GM19455 (cell line): ENCODE measurements around the gene MRPL41.
A peak's percentile ranks its signal among the peaks of the same experiment; 100 is the strongest.
"Not testable (repeated sequence)": the region's sequence is repeated elsewhere in the genome, so short reads cannot be mapped to it uniquely, and the experiment has no call there.

Experiments
- ATAC-seq: cut with Tn5 transposase; IDR thresholded peaks from one replicate; pipeline ENCODE4 v1.9.1; 2021; ENCODE audit not compliant: unreplicated experiment

The MRPL41 gene

DNA sequence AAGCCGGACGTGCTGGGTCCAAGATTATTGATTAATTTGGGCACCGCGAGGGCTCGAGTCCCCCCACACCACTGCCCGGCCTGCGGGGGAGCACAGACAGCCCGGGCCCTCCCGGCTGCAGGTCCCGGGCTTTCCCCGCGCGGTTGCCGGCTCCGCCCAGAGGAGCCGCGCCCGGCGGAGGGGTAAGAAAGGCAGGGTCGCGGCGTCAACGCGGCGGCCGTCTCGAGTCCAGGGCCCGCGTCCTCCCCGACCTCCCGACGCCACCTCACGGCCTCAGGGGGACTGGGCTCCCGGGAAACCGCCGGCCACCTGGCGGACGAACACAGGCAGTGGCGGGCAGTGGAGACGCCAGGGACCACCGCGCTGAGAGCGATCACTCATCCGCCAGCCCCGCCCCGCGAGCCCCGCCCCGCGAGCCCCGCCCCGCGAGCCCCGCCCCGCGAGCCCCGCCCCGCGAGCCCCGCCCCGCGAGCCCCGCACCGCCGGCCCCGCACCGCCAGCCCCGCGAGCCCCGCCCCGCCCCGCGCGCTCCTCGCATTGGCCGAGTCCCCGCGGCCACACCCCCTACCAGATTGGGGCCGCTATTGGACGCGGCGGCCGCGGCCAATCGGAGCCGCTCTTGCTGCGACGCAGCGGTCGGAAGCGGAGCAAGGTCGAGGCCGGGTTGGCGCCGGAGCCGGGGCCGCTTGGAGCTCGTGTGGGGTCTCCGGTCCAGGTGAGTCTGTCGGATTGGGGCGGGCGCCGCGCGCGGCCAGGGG is at the start of gene MRPL41:
MRPL41 (plus strand) TSS at position 616 of the 758 bp plus-strand sequence. CDS start 203 bp downstream, outside the sequence.
- ATAC-seq, result peak; percentile 69

GRCh38 chr9:137502008-137502911 is 49.4 kb upstream of the MRPL41 start:
- no peak for ATAC-seq

DNA sequence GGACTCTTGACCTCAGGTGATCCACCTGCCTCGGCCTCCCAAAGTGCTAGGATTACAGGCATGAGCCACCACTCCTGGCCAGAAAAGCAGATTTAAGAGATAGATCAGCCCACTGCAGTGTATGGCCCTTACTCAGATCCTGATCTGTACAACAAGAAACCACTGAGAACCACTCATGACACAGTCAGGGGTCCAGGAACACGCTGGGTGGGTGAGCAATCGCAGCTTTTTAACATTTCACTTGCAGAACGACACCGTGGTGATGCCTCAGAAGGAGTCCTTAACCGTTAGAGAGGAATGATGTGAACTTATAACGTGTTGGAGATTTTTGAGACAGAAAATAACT is 47.3 kb upstream of the MRPL41 start:
- no peak for ATAC-seq

DNA sequence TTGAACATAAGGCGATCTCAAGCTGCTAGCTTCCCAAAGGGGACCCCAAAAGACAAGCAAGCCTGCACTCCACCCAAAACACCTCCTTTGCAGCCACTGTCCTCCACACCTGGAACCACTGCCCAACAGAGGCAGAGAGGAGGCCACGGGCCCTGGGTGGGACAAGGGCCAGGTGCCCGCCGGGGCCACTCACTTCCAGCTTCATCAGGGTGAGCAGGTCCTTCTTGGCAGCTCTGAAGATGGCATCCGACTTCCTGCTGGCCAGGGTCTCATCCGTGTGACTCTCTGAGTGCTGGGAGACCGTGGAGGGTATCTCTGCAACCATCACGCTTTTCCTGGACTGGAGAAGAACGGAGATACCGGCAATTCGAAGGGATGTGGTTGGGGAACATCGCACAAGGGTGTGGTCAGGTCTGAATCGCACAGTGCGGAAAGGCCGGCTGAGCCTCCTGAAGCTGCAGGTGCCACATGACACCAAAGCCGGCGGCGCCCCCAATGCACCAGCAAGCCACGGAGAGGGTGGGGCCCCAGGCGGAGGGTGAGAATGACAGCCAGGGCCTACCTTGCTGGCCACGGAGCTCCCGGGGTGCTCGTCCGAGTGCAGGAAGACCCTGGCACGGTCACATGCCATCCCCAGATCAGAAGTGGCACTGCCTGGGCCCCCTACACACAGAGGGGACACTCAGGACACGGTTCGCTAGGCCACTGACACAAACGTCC is 46.1 kb upstream of the MRPL41 start:
- ATAC-seq, result no peak

- ATAC-seq, result no peak
Observed at GRCh38 chr9:137506274-137506673, 45.4 kb upstream of the MRPL41 start.

GRCh38 chr9:137506702-137507171 is 44.9 kb upstream of the MRPL41 start:
- no peak for ATAC-seq

DNA sequence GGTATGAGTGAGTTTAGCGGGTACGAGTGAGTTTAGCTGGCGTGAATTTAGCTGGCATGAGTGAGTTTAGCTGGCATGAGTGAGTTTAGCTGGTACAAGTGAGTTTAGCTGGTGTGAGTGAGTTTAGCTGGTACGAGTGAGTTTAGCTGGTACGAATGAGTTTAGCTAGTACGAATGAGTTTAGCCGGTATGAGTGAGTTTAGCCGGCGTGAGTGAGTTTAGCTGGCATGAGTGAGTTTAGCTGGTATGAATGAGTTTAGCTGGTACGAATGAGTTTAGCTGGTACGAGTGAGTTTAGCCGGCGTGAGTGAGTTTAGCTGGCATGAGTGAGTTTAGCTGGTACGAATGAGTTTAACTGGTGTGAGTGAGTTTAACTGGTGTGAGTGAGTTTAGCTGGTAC is 42.5 kb upstream of the MRPL41 start:
- no peak for ATAC-seq

GRCh38 chr9:137511126-137511525 is 40.6 kb upstream of the MRPL41 start:
- not testable (repeated sequence) for ATAC-seq

DNA sequence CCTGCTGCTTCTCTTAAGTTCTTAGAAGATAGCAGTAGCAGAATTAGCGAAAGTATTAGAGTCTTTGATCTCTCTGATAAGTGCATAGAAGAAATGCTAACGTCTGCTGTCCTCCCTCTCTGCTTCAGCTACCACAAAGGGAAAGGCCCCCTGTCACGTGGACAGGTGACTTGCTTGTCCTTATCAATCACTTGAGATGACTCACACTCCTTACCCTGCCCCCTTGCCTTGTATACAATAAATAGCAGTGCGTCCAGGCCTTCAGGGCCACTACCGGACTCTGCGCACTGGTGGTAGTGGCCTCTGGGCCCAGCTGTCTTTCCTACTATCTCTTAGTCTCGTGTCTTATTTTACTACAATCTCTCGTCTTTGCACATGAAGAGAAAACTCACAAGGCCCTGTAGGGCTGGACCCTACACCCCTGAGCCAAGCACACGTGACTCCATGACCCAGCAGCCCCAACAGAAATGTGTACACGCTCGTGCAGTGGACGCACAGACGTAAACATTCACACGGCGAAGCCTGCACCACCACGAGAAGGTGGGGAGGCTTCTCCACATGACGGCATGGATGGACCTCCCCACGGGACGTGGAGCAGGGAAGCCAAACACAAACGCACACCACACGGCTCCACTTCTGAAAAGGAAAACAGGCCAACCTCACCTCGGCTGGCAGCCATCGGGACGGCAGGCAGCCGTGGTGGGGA is 39.8 kb upstream of the MRPL41 start:
- ATAC-seq, result no peak

DNA sequence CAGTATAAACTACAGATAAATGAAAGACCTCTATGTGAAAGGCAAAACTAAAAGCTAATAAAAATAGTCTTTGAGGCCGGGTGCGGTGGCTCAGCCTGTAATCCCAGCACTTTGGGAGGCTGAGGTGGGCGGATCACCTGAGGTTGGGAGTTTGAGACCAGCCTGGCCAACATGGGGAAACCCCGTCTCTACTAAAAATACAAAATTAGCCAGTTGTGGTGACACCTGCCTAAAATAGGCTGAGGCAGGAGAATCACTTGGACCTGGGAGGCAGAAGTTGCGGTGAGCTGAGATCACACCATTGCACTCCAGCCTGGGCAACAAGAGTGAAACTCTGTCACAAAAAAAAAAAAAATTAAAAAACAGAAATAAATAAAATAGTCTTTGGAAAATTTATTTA is 38.5 kb upstream of the MRPL41 start:
- not testable (repeated sequence) for ATAC-seq

DNA sequence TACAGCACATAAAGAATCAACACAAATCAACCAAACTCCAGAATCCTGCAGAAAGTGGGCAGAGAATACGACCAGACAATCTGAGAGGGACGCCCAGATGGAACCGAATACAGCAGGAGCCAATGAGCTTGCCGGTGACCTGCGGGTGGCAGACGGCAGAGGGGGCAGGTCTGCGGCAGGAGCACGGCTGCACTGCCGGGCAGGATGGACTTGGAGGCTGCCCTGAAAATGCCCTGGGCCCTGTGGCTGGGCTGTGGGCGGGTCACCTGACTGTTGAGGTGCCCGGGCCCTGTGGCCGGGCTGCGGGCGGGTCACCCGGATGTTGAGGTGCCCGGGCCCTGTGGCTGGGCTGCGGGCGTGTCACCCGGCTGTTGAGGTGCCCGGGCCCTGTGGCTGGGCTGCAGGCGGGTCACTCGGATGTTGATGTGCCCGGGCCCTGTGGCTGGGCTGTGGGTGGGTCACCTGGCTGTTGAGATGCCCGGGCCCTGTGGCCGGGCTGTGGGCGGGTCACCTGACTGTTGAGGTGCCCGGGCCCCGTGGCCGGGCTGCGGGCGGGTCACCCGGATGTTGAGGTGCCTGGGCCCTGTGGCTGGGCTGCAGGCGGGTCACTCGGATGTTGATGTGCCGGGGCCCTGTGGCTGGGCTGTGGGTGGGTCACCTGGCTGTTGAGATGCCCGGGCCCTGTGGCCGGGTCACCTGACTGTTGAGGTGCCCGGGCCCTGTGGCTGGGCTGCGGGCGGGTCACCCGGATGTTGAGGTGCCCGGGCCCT is 37.7 kb upstream of the MRPL41 start:
- not testable (repeated sequence) for ATAC-seq

DNA sequence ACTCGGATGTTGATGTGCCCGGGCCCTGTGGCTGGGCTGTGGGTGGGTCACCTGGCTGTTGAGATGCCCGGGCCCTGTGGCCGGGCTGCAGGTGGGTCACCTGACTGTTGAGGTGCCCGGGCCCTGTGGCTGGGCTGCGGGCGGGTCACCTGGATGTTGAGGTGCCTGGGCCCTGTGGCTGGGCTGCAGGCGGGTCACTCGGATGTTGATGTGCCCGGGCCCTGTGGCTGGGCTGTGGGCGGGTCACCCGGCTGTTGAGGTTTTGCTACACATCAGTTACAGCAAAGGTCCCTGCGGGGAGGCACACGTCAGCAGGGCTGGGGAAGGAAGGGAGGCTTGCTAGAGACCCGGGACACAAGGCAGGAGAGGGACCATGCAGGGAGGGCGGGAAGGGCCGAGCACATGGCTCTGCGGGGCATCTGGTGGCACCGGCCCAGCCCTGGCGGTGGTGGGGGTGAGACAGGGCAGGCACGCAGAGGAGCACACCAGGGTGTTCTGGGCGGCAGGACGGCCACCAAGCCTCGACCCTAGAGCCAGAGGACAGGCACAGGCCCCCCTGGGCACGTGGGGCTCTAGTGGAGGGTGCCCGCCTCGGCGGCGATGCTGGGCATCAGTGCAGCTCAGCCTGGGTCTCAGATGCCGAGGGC is 36.9 kb upstream of the MRPL41 start:
- no peak for ATAC-seq

DNA sequence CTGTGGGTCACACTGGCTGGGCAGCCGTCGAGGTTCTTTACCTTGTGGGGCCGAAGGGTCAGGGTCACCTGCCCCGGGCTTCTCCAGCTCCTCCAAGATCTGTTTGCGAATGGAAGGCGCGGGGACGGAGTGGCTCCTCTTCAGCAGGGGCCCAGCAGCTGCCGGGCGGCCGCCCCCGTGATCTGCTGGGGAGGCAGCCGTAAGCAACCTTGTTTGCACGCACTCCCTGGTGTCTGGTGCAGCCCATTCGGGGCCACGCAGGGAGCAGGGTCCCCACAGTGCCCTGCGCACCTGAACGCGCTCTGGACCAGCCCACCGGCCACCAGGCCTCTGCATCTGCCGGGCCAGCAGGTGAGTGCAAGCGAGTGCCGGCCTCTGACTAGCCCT is 36.3 kb upstream of the MRPL41 start:
- ATAC-seq, result no peak

DNA sequence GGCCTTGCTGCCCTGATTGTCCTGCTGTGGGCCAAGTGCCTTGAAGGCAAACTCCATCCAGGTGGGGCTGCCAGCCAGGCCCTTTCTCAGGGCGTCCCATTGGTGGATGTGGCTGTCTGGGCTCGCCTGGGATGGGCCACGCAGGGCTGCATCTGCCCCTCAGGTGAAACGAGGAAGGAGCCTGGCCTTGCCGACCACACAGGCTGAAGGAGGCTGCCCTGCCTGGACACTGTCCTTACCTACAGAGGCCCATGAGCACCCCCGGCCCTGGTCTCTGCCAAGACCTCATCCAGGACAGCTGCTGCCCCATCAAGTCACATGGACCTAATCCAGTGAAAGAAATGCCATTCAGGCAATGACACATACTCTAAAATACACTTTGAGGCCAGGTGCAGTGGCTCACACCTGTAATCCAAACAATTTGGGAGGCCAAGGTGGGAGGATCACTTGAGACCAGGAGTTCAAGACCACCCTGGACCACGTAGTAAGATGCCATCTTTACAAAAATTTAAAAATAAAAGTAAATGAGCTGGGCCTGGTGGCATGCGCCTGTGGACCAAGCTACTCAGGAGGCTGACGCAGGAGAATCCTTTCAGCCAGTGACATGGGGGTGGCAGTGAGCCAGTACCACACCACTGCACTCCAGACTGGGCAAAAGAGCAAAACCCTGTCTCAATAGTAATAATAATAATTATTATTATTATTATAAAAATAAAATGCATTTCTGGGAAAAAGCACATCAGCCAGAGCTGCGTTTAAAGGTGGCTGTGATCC is 35.3 kb upstream of the MRPL41 start:
- ATAC-seq, result no peak

DNA sequence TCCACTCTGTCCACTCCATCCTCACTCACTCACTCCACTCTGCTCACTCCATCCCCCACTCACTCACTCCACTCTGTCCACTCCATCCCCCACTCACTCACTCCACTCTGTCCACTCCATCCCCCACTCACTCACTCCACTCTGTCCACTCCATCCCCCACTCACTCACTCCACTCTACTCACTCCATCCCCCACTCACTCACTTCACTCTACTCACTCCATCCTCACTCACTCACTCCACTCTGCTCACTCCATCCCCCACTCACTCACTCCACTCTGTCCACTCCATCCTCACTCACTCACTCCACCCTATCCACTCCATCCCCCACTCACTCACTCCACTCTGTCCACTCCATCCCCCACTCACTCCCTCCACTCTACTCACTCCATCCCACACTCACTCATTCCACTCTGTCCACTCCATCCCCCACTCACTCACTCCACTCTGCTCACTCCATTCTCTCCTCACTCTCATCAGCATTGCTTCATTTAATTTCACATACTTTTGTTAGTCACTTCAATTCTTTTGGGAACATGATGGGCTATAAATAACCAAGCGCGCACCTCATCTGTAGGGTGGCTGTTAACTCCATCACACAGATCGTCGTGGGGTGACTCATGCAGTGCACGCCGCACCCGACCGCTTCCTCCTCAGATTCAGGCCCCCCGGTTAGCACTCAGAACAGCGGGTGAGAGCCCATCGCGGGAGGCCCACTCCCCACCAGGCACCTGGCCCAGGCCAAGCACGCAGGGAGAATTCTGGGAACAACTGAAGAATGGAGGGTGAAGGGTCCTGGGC is 32.8 kb upstream of the MRPL41 start:
- ATAC-seq, result not testable (repeated sequence)

- no peak for ATAC-seq
Observed at GRCh38 chr9:137519553-137519952, 32.1 kb upstream of the MRPL41 start.

DNA sequence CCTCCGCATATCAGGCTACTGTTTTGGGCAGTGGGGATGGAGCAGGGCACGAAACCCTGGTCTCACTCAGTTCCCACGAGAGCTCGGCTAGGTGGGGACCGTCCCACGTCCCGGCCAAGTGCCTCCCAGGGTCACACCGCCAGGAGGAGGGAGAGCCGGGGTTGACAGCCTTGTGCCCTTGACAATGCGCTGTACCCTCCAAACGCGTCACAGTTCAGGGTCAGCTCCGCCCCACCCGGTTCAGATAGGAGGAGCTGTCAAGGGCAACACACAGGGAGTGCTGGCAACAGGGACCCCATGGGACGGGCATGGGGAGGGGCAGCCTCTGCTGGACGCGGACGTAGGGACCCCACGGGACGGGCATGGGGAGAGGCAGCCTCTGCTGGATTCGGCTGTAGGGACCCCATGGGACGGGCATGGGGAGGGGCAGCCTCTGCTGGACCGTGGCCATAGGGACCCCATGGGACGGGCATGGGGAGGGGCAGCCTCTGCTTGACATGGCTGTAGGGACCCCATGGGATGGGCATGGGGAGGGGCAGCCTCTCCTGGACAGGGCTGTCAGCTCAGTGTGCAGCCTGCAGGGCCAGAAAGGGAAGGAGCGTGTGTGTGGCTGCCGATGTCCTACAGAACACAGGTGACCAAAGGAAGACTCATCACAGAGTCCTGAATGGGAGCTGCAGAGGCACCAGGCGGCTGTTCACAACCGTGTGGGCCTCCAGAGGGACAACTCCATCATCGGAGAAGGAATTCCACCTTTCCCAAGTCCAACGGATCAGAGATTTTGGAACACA is 30.9 kb upstream of the MRPL41 start:
- no peak for ATAC-seq
